ENCODE data around the gene HSDL2.

- TF ChIP-seq CTCF (conservative IDR thresholded peaks at IDR 0.05; ENCODE audit: low read length) (no peak), EZH2phosphoT487 (IDR thresholded peaks at IDR 0.05; ENCODE audit: borderline replicate concordance) (no peak)
These were observed 31.7 kb downstream of the HSDL2 start for GRCh38 chr9:112411626-112412027.

All from Loucy (cell line).